HL-60 (cell line): ENCODE data around the gene SART3.

Experiments used
- CTCF ChIP-seq: IDR thresholded peaks from one replicate; pipeline ENCODE4 v1.5.1; 2011; ENCODE audit warnings: low read length, control low read depth, inconsistent platforms; ENCODE audit not compliant: insufficient read depth
- REST ChIP-seq: IDR thresholded peaks from 2 replicates; pipeline ENCODE4 v1.6.1; 2012; ENCODE audit warnings: low read depth; ENCODE audit not compliant: insufficient replicate concordance

- TF ChIP-seq REST, result no peak
- TF ChIP-seq CTCF, result no peak
Measured at GRCh38 chr12:108526482-108527165, 34.3 kb downstream of the SART3 start.
